HG03045 (cell line): ENCODE data around the gene PLA2G2D.

Experiments
- ATAC-seq: cut with Tn5 transposase; IDR thresholded peaks from one replicate; pipeline ENCODE4 v1.9.1; 2021; ENCODE audit warnings: mild to moderate bottlenecking, moderate library complexity; ENCODE audit not compliant: unreplicated experiment

The PLA2G2D gene

DNA sequence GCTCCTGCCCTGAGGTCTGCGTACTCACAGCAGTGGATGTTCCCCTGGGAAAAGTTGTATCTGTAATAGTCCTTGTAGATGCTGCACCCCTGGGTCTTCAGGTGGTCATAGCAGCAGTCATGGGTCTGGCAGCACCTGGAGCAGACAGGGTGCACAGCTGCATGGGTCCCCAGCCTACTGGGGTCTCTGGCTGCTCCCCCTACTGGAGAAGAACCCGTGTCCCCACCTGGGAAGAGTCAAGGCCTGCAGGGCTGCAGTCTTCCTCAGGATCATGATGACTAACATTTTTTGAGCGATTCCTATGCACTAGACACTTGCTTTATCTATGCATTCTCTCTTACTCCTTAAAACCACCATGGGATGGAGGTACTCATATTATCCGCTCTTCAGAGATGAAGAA, 3.9 kb downstream of the PLA2G2D start:
- ATAC-seq = no peak

GRCh38 chr1:20114021-20114648, 5.2 kb downstream of the PLA2G2D start:
- ATAC-seq = no peak

- no peak for ATAC-seq
Measured at GRCh38 chr1:20112279-20113000, 6.9 kb downstream of the PLA2G2D start.

DNA sequence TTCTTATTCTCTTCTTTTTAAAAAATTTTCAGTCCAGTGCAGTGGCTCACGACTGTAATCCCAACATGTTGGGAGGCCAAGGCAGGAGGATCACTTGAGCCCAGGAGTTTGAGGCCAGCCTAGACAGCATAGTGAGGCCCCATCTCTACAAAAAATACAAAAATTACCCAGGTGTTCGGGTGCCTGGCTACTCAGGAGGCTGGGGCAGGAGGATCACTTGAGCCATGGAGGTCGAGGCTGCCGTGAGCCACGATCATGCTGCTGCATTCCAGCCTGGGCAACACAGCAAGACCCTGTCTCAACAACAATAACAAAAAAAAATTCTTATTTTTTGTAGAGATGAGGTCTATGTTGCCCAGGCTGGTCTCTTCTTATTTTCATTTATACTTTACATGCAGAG, 7.9 kb downstream of the PLA2G2D start:
- no peak for ATAC-seq

GRCh38 chr1:20110679-20111078, 8.7 kb downstream of the PLA2G2D start:
- ATAC-seq = no peak

DNA sequence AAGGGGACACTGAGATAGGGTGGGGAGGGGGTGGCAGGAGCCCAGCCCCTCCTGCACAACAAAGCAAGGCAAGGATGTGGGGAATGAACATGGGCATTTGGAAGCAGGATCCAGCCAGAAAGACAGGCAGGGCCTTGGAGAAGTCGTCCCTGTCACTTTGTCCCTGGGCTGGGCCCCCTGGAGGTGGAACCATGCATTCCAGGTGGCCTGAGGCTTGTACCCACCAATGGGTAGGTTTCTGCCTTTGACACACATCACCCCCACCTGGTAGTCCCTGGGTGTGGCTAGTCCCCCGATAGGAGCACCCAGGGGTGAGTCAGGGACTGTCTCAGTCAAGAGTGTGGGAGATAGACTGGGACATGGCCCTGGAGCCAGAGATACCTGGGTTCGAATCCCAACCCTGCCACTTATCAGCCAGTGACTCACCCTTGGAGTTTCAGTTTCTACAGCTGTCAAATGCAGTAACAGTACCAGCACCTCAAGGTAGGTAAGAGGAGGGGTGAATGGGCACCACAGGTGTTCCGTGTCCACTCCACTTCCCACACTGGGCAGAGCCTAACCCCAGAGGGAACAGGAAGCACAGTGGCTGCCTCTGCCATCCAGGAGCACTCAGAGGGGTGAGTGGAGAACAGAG, 10.0 kb downstream of the PLA2G2D start:
- no peak for ATAC-seq

DNA sequence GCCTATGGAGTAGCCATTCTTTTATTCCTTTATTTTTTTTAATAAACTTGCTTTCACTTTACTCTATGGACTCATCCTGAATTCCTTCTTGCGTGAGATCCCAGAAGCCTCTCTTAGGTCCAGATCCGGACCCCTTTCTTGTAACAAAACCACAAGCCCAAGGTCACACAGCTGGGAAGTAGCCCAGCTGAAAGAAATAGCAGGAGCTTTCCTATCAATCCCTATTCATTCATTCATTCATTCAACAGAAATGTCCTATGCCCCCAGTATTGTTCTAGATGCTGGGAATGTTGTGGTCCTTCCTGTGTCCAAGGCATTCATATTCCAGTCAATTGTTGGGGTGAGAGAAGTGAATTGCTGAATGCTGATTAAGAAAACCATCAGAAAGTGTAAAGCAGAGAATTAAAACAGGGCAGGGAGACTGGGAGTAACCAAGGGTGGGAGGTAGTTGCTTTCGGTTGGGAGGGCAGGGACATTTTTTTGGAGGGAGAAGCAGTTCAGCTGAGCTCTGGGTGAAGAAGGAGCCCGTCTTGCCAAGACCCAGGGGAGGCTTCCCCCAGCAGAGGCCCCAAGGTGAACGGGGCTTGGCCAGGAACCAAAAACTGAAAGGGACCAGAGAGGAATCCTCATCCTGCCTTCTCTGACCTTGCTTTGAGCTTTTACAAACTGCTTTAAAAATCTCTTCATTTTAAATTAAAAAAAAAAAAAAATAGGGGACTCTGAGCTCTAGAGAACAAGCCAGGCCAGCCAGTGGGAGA, 10.8 kb downstream of the PLA2G2D start:
- ATAC-seq = no peak

DNA sequence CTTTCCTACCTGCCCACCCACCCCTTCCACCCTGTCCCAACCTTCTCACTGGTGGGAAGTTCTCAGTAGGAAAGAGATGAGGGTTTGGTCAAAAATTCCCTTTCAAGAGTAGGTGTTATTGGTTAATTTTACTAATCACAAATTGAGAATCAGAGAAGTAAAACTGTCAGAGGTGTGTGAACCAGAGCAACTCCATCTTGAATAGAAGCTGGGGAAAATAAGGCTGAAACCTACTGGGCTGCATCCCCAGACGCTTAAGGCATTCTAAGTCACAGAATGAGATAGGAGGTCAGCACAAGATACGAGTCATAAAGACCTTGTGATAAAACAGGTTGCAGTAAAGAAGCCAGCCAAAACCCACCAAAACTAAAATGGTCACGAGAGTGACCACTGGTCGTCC, 11.5 kb downstream of the PLA2G2D start:
- ATAC-seq = no peak

- ATAC-seq = no peak
Measured at GRCh38 chr1:20107351-20107750, 12.0 kb downstream of the PLA2G2D start.

DNA sequence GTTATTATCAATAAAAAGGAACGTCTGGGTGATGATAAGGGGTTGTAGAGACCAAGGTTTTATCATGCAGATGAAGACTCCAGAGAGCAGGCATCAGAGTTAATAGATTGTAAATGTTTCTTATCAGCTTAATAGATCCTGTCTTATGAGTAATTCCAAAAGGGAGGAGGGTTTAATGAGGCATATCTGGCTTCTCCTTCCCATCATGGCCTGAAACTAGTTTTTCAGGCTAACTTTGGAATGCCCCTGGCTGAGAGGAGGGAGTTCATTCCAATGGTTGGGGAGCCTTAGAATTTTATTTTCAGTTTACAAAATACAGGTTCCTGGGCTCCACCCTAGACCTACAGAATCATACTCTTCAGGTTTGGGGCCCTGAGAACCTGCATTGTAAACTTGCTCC, 13.5 kb downstream of the PLA2G2D start:
- ATAC-seq = no peak

DNA sequence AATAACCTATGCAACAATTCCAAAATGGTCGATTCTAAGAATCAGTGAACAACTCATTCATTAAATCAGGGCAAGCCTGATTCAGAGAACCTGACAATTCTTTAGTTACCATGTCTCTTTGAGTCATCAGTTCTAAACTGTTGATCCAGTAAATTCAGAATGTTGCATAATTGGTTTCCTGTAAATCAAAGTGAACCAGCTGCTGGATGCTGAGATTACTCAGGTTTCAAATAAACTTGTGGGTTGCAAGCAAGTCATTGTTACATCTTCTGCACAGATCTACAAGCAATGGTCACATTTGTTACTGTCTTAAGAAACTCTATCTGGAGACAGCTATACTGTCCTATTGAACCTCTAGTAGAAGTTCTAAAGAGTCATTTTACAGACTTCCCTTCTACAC, 16.5 kb downstream of the PLA2G2D start:
- no peak for ATAC-seq

- ATAC-seq = no peak
Measured at GRCh38 chr1:20100632-20101355, 18.5 kb downstream of the PLA2G2D start.

DNA sequence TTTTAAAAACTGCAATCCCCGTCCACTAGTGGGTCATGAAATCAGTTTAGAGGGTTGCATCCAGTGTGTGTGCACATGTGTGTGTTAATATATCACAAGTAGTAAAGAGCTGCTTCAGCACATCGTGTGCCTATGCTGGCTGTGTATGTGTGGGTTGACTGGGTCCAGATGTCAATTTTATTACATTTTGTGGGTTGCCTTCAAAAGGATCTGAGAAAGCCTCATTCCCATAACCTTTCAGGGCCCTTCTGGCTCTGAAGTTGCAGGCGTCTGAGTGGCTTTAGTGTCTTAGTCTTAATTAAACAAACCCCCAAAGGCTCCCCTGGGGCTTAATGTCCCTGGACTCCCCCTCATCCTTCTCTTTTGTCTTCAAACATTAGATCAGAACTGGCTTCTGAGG, 19.8 kb downstream of the PLA2G2D start:
- no peak for ATAC-seq

- no peak for ATAC-seq
Measured at GRCh38 chr1:20096840-20097447, 22.4 kb downstream of the PLA2G2D start.

- ATAC-seq = no peak
Measured at GRCh38 chr1:20095564-20096434, 23.5 kb downstream of the PLA2G2D start.

DNA sequence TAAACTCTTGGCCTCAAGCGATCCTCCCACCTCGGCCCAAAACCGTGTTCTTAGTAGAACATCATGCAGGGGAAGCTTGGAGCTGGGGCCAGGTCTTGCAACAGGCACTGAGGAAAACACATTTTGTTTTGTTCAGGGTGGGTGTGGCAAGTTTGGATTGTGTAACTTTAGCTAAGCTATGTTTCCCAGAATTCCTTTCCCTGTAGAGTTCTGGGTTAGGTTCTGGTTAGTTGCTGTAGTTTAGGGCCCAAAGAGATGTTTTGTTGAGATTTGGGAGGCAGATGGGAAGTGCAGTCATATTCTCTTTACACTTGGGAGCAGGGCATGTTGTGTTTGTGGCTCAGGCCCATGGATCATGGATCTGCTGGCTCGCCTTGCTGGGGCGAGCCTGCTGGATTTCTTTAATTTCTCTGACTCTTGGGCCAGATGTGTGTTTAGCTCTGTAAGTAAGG, 25.4 kb downstream of the PLA2G2D start:
- no peak for ATAC-seq

DNA sequence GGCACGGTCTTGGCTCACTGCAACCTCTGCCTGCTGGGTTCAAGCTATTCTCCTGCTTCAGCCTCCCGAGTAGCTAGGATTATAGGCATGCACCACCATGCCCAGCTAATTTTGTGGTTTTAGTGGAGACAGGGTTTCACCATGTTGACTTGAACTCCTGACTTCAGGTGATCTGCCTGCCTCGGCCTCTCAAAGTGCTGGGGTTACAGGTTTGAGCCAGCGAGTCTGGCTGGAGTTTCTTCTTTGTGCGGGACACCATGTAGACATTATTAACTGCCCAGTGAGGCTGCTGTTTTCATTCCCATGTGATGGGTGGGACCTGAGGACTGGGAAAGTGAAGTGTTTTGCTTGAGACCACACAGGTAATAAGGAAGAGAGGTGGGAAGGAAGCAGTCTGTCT, 26.0 kb downstream of the PLA2G2D start:
- ATAC-seq = no peak

DNA sequence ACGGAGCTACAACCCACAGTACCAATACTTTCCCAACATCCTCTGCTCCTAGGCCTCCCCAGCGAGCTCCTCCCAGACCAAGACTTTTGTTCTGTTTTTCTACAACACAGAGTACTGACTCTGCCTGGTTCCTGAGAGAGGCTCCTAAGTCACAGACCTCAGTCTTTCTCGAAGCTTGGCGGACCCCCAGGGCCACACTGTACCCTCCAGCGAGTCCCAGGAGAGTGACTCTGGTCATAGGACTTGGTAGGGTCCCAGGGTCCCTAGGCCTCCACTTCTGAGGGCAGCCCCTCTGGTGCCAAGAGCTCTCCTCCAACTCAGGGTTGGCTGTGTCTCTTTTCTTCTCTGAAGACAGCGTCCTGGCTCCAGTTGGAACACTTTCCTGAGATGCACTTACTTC, 28.7 kb downstream of the PLA2G2D start:
- no peak for ATAC-seq

GRCh38 chr1:20090119-20090518, 29.2 kb downstream of the PLA2G2D start:
- no peak for ATAC-seq
